GM12865 (cell line): ENCODE measurements around the gene STPG2.

ENCODE experiments used
- DNase-seq: peaks from one replicate; pipeline ENCODE4 v3.0.0; 2010; ENCODE audit warnings: low read depth
- H3K4me3 ChIP-seq: 2 replicates; pipeline ENCODE4 v1.5.1; 2011; ENCODE audit warnings: mild to moderate bottlenecking, low read depth, low read length, control low read depth
- TF ChIP-seq, protein P1 (sequence below): IDR thresholded peaks from 2 replicates; pipeline ENCODE4 v1.5.1; 2011; ENCODE audit warnings: low read length, control low read depth, low read depth, inconsistent platforms; ENCODE audit not compliant: insufficient read depth; ENCODE audit errors: missing control alignments

Gene STPG2

DNA sequence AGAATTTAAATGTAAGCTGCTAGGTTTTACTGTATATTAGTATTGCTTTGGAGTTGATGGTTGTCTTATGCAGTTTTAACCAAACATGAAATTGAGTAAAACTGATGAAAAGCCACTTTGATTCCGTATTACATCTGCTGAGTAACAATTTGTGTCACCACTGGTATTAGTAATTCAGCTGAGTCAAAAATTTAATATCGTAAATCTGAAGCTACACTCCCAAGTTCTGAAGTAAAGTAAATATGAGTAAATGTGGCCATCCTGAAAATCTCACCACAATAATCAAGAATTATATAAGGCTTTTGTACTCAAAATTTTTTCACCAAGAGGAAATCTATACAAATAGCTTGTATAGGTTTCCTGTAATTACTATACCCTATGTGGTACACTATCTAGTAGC is 142.3 kb downstream of the STPG2 start:
- no peak overlapping the region for H3K4me3 ChIP-seq
- TF ChIP-seq, protein P1, sequence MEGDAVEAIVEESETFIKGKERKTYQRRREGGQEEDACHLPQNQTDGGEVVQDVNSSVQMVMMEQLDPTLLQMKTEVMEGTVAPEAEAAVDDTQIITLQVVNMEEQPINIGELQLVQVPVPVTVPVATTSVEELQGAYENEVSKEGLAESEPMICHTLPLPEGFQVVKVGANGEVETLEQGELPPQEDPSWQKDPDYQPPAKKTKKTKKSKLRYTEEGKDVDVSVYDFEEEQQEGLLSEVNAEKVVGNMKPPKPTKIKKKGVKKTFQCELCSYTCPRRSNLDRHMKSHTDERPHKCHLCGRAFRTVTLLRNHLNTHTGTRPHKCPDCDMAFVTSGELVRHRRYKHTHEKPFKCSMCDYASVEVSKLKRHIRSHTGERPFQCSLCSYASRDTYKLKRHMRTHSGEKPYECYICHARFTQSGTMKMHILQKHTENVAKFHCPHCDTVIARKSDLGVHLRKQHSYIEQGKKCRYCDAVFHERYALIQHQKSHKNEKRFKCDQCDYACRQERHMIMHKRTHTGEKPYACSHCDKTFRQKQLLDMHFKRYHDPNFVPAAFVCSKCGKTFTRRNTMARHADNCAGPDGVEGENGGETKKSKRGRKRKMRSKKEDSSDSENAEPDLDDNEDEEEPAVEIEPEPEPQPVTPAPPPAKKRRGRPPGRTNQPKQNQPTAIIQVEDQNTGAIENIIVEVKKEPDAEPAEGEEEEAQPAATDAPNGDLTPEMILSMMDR = no peak
- no peak for DNase-seq

DNA sequence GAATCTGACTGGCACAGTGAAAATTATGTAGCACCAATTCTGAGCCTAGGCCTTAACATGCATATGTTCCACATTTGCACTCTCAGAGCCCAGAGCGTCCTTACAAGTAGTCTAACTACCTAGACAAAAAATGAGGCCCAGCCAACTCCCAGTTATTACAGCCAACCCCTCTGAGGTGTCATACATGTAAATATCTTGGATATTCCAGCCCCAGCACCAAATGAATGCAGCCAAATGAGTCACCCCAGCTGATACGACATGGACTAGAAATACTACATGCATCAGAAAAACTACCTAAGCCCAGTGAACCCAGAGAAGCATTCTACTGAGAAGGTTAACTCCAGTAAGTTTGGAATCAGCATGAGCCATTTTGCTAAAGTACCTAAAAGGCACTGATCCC is 145.1 kb downstream of the STPG2 start:
- no peak overlapping the region for H3K4me3 ChIP-seq
- TF ChIP-seq, protein P1 = no peak
- DNase-seq = no peak

DNA sequence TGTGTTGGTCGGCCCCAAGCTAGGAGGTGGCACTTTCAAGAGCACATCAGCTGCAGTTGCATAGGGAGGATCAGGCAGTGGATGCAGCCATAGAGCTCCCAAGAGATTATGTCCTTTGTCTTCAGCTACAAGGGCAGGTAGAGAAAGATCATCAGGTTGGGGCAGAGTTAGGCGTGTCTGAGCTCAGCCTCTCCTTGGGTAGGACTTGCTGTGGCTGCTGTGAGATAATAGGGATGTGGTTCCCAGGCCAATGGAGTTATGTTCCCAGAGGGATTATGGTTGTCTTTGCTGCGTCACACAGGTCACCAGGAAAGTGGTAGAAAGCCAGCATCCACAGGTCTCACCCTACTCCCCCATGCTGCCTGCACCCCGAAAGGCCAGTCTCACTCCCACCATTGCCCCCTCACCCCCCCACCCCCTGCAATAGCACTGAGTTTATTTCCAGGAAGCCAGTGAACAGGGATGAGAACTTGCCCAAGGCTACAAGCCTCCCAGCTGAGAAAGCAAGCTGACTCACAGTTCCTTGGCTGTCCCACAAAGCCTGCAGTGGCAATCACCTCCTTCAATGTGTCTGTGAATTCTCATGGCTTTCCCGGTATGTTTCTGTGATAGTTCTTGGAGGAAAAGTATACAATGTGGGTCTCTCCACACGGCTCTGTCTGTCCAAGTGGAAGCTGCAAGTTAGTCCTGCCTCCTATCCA is 148.4 kb downstream of the STPG2 start:
- TF ChIP-seq, protein P1 = no peak
- no peak for DNase-seq
- no peak overlapping the region for H3K4me3 ChIP-seq

DNA sequence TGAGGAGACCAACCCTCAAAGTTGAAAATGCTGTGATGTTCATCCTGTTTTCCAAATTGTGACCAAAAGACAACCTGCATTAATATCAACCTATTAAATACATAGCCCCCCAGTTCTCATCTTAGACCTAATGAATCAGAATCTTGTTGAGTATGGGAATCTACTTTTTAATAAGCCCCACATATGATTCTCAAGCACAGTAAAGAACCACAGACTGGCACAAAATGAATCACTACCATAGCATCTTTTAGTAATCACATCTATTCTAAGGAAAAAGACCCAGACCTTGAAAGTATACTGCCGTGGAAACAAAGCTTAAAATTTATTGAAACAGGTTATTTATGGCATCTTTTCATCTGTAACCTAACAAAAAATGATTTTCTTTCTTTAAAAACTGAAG is 152.9 kb downstream of the STPG2 start:
- no peak for DNase-seq
- TF ChIP-seq, protein P1 = no peak
- H3K4me3 ChIP-seq = no peak overlapping the region

DNA sequence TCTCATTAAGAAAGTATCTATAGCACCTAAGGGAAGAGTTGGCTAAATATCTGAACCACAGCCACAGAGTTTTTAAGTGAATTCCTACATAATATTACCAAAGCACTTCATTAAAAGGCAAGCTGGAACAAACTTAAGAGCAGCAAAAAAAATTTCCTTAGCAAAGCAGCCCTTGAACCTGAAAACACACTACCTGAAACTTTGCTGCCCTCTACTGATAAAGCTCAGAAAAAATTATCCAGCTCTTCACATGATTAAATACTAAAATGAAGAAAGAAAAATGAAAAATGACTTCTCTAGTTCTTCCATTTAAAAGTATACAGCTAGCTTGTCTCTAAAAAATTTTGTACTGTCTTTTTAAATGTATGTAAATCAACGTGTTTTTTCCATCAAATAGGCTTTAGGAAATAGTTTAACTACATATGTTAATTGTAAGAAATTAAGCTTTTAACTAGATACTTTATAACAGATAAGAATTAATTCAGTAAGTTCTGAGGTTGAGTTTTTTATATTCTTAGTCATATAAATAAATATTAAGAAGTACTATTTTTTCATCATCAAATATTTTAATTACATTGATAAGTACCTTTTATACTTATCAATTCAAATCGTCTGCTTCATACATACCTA is 156.1 kb downstream of the STPG2 start:
- peak; percentile 19 for DNase-seq
- TF ChIP-seq, protein P1 = no peak
- H3K4me3 ChIP-seq = no peak overlapping the region

DNA sequence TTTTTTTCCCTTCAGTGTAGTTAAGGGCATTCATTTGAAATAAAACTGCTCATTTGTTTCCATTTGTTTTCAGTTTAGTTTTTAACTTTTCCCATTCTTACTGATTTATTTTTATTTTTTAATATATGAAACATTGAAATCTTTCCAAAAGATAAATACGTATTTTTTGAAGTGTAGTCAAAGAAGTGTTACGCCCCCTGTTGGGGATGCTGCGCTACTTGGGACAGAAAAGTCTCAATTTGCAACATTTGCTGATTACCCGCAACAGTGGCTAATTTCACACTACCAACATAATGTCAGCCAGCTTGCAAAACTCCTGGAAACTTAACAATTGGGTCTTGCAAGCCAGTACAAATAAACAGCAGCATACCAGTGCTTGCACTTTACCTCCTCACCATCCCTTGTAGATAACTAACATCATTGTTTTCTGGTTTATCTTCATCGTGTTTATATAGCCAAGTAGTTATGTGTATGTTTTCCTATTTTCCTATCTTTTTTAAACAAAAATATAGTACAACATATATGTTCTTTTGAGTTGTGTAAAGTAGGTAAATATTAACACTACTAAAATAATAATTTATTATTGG is 158.6 kb downstream of the STPG2 start:
- no peak overlapping the region for H3K4me3 ChIP-seq
- TF ChIP-seq, protein P1 = peak; percentile 46
- peak; percentile 7 for DNase-seq
